ENCODE data around the gene C14orf119. TPM values are rescaled to one million over a fixed set of nuclear protein-coding genes. Genes with fewer than 3 reads are reported as not detected.

C14orf119 gene
- total RNA-seq, 1 experiment from 2014 or later: 54.5 TPM

DNA sequence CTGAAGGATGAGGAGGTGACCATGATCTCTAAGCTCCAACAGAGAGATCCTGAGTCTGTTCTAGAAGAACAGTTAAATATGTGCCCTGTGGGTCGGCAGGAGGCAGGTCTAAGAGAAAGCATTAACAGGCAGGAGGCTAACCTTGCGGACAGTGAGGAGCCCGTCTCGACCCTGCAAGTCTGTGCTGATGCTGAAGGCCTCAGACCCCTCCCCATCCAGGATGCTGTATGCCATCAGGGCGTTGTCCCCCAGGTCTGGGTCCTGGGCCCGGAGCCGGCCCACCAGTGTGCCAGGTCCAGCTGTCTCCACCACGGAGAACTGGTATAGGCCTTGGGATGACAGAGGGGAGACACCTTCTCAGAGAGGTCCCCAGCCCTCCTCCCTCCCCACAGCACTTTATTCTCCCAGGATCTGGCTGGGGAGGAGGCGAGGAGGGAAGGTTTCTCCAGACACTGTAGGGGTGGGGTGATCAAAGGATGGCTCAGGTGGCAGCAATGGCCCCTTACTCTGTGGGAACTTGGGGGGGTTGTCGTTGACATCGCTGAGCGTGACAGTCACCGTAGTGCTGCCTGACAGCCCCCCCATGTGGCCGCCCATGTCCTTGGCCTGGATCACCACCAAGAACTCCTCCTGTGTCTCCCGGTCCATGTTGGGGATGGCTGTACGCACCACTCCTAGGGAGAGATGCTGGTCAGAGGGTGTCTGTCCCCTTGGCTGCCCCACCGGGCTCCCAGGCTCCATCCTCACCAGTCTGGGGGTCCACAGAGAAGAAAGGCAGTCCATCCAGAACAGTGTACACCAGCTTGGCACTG lies 41.1 kb upstream of the C14orf119 start:
- DNase-seq (ENCODE audit: low spot score): peak; percentile 54
- intact Hi-C loops (cut with micrococcal nuclease; ENCODE audit: unreplicated experiment): loop anchor here (1.0 to 10.0 kb wide), 3 partner anchors 60 to 499 kb away; no protein-coding TSS in a partner anchor
- POLR2A ChIA-PET (ENCODE audit: low non-redundant PET): interaction anchor here (0.5 kb wide), 1 partner anchor 27 kb away, joined by 3 read pairs; no protein-coding TSS in a partner anchor
- Histone ChIP-seq H3K27me3 (replicated peaks; ENCODE audit: insufficient read depth, low read depth, low read length, poor library complexity) (no peaks in the 10 kb centered on the region), H3K4me1 (ENCODE audit: insufficient read depth, low read length, poor library complexity, severe bottlenecking) (peaks cover 19% of the 10 kb centered on the region), H3K4me3 (ENCODE audit: low read depth, low read length, poor library complexity, severe bottlenecking) (no peak overlapping the region), H3K27ac (ENCODE audit: low read depth, low read length, poor library complexity, severe bottlenecking) (no peak overlapping the region), H3K9me3 (ENCODE audit: low read depth, low read length, poor library complexity, severe bottlenecking) (no peaks in the 10 kb centered on the region), H3K36me3 (ENCODE audit: insufficient read depth, low read length, poor library complexity, severe bottlenecking) (peaks cover 40% of the 10 kb centered on the region)
- CTCF ChIA-PET: interaction anchor here (1.9 to 10.7 kb wide), 2 partner anchors 60 to 68 kb away, joined by 16 to 134 read pairs; no protein-coding TSS in a partner anchor
- BruUV-seq (replicated peaks): no TSS peak
- no peak for TF ChIP-seq EZH2 (IDR thresholded peaks at IDR 0.05; ENCODE audit: borderline replicate concordance, low read depth, low read length, poor library complexity, severe bottlenecking)
- TF ChIP-seq, protein P1, sequence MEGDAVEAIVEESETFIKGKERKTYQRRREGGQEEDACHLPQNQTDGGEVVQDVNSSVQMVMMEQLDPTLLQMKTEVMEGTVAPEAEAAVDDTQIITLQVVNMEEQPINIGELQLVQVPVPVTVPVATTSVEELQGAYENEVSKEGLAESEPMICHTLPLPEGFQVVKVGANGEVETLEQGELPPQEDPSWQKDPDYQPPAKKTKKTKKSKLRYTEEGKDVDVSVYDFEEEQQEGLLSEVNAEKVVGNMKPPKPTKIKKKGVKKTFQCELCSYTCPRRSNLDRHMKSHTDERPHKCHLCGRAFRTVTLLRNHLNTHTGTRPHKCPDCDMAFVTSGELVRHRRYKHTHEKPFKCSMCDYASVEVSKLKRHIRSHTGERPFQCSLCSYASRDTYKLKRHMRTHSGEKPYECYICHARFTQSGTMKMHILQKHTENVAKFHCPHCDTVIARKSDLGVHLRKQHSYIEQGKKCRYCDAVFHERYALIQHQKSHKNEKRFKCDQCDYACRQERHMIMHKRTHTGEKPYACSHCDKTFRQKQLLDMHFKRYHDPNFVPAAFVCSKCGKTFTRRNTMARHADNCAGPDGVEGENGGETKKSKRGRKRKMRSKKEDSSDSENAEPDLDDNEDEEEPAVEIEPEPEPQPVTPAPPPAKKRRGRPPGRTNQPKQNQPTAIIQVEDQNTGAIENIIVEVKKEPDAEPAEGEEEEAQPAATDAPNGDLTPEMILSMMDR (conservative IDR thresholded peaks at IDR 0.05; ENCODE audit: low read depth, low read length): peak; percentile 58

DNA sequence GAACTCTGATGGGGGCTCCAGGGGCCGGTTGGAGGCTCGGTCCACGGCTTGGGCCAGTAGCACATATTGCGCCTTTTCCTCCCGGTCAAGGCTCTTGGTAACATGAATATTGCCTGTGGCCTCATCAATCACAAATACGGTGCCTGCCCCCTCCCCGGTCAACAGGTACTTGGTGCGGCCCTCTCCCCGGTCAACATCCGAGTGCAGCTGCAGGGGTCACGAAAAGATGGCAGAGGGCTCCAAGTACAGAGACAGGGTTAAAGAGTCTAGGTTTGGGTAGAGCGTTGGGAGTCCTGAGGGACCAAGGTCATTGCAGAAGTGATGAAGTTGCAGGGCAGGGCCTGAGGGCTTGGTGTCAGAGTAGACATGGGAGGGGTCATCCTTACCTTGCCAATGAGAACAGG lies 40.2 kb upstream of the C14orf119 start:
- Histone ChIP-seq H3K4me1 (ENCODE audit: insufficient read depth, low read length, poor library complexity, severe bottlenecking) (peaks cover 19% of the 10 kb centered on the region), H3K27me3 (replicated peaks; ENCODE audit: insufficient read depth, low read depth, low read length, poor library complexity) (no peaks in the 10 kb centered on the region), H3K36me3 (ENCODE audit: insufficient read depth, low read length, poor library complexity, severe bottlenecking) (peaks cover 40% of the 10 kb centered on the region), H3K4me3 (ENCODE audit: low read depth, low read length, poor library complexity, severe bottlenecking) (no peak overlapping the region), H3K9me3 (ENCODE audit: low read depth, low read length, poor library complexity, severe bottlenecking) (no peaks in the 10 kb centered on the region), H3K27ac (ENCODE audit: low read depth, low read length, poor library complexity, severe bottlenecking) (no peak overlapping the region)
- CTCF ChIA-PET: interaction anchor here (0.6 to 10.7 kb wide), 3 partner anchors 61 to 194 kb away, joined by 6 to 134 read pairs (median 16); no protein-coding TSS in a partner anchor
- no TSS peak for BruUV-seq (replicated peaks)
- no peak for TF ChIP-seq EZH2 (IDR thresholded peaks at IDR 0.05; ENCODE audit: borderline replicate concordance, low read depth, low read length, poor library complexity, severe bottlenecking)
- TF ChIP-seq, protein P1 (conservative IDR thresholded peaks at IDR 0.05; ENCODE audit: low read depth, low read length): no peak
- intact Hi-C loops (cut with micrococcal nuclease; ENCODE audit: unreplicated experiment): loop anchor here (5.0 to 10.0 kb wide), 2 partner anchors 500 to 668 kb away; no protein-coding TSS in a partner anchor
- DNase-seq (ENCODE audit: low spot score): no peak
- POLR2A ChIA-PET (ENCODE audit: low non-redundant PET): no interaction called here

DNA sequence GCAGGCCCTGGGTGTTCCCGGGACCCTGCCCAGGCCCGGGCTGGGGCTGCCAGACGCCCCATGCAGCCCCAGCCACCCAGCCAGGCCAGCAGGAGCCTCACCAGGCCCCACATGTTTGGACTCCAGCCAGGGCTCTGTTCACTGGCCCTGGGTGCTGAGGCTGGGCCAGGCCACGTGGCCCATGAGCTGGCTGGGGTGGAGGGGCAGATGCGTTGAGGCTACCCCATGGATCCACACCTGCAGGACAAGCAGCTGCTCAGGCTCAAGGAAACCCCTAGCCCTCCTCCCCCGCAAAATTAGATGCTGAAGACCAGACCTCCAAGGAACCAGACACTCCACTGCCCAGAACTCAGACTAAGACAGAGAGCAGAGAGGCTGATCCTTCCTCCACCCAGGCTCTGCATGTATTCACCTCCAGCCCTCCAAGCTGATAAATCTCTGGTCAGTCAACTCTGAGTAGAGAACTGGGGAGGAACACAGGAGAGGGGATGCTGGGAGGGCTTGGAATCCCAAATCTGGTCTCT lies 39.6 kb upstream of the C14orf119 start:
- no peak overlapping the region for H3K27ac ChIP-seq (ENCODE audit: low read depth, low read length, poor library complexity, severe bottlenecking)
- peaks cover 42% of the 10 kb centered on the region for H3K36me3 ChIP-seq (ENCODE audit: insufficient read depth, low read length, poor library complexity, severe bottlenecking)
- peak overlapping the region; percentile 76 for H3K4me3 ChIP-seq (ENCODE audit: low read depth, low read length, poor library complexity, severe bottlenecking)
- POLR2A ChIA-PET (ENCODE audit: low non-redundant PET): no interaction called here
- CTCF ChIA-PET: interaction anchor here (0.6 to 10.7 kb wide), 3 partner anchors 61 to 195 kb away, joined by 4 to 134 read pairs (median 6); no protein-coding TSS in a partner anchor
- no TSS peak for BruUV-seq (replicated peaks)
- H3K9me3 ChIP-seq (ENCODE audit: low read depth, low read length, poor library complexity, severe bottlenecking): no peaks in the 10 kb centered on the region
- DNase-seq (ENCODE audit: low spot score): no peak
- TF ChIP-seq, protein P1 (conservative IDR thresholded peaks at IDR 0.05; ENCODE audit: low read depth, low read length): no peak
- TF ChIP-seq EZH2 (IDR thresholded peaks at IDR 0.05; ENCODE audit: borderline replicate concordance, low read depth, low read length, poor library complexity, severe bottlenecking): no peak
- intact Hi-C loops (cut with micrococcal nuclease; ENCODE audit: unreplicated experiment): loop anchor here (5.0 to 10.0 kb wide), 2 partner anchors 501 to 668 kb away; no protein-coding TSS in a partner anchor
- H3K4me1 ChIP-seq (ENCODE audit: insufficient read depth, low read length, poor library complexity, severe bottlenecking): peaks cover 19% of the 10 kb centered on the region
- no peaks in the 10 kb centered on the region for H3K27me3 ChIP-seq (replicated peaks; ENCODE audit: insufficient read depth, low read depth, low read length, poor library complexity)

Measured in A673 (cell line).